Naive thymus-derived CD4-positive, alpha-beta T cell (primary cell): ENCODE measurements around the gene RNF207. TPM values are rescaled to one million over a fixed set of nuclear protein-coding genes. Genes with fewer than 3 reads are reported as not detected.
"Not testable (repeated sequence)": the region's sequence is repeated elsewhere in the genome, so short reads cannot be mapped to it uniquely, and the experiment has no call there.

Source experiments
- ATAC-seq: fragments of 150-1000 bp; cut with Tn5 transposase; 2 replicates; pipeline ENCODE4 v1.10.0; 2021; ENCODE audit warnings: mild to moderate bottlenecking, moderate library complexity
- CTCF ChIA-PET: fragments of 350-600 bp; sonication (Branson Sonifier 250); formaldehyde crosslinking; loops from one replicate; lab custom pipeline; 2021; ENCODE audit warnings: antibody characterized with exemption; lab: Charles Lee
- POLR2A ChIA-PET: fragments of 350-600 bp; sonication (Branson Sonifier 250); formaldehyde crosslinking; loops from one replicate; lab custom pipeline; 2021; ENCODE audit warnings: antibody characterized with exemption, inconsistent platforms; lab: Charles Lee
- DNase-seq, 9 donors: peaks; one replicate each; pipeline versions ENCODE4 v3.0.0 to v3.0.0-alpha.2; 2020 to 2022; ENCODE audit warnings: mixed read lengths in 1 of 9
- H3K27ac ChIP-seq: one replicate; pipeline ENCODE4 v1.7.0; 2013; ENCODE audit warnings: mild to moderate bottlenecking, low read depth, low read length, moderate library complexity
- H3K27me3 ChIP-seq, 2 donors: one replicate each; pipeline ENCODE4 v1.7.0; 2013; ENCODE audit warnings: low read length in 2 of 2, mild to moderate bottlenecking in 2 of 2, moderate library complexity in 2 of 2; ENCODE audit not compliant: control insufficient read depth in 2 of 2, insufficient read depth in 2 of 2
- H3K36me3 ChIP-seq, 3 experiments: 1 replicate in 2 of 3; 2 replicates in 1 of 3; pipeline ENCODE4 v1.7.0; 2013; ENCODE audit warnings: low read length in 3 of 3, mild to moderate bottlenecking in 3 of 3, moderate library complexity in 1 of 3; ENCODE audit not compliant: insufficient read depth in 3 of 3, control insufficient read depth in 2 of 3
- H3K4me1 ChIP-seq, 2 donors: one replicate each; pipeline ENCODE4 v1.7.0; 2013; ENCODE audit warnings: low read length in 2 of 2, mild to moderate bottlenecking in 2 of 2, moderate library complexity in 1 of 2; ENCODE audit not compliant: control insufficient read depth in 2 of 2, insufficient read depth in 2 of 2
- H3K4me3 ChIP-seq: 2 replicates; pipeline ENCODE4 v1.7.0; 2013; ENCODE audit warnings: mild to moderate bottlenecking, low read length
- H3K9me3 ChIP-seq, 3 experiments: 1 replicate in 2 of 3; 2 replicates in 1 of 3; pipeline ENCODE4 v1.7.0; 2013; ENCODE audit warnings: low read length in 3 of 3; ENCODE audit not compliant: control insufficient read depth in 2 of 3
- H3K27ac Mint-ChIP-seq, 9 donors: one replicate each; pipeline ENCODE4 v1.8.0; 2020 to 2022; ENCODE audit warnings: mixed read lengths in 9 of 9, mild to moderate bottlenecking in 8 of 9, moderate library complexity in 5 of 9, inconsistent platforms in 2 of 9
- H3K27me3 Mint-ChIP-seq, 5 donors: one replicate each; pipeline ENCODE4 v1.8.0; 2021 to 2022; ENCODE audit warnings: mixed read lengths in 5 of 5, mild to moderate bottlenecking in 1 of 5
- H3K36me3 Mint-ChIP-seq, 5 donors: one replicate each; pipeline ENCODE4 v1.8.0; 2020 to 2022; ENCODE audit warnings: mixed read lengths in 5 of 5, mild to moderate bottlenecking in 3 of 5, inconsistent platforms in 1 of 5
- H3K4me1 Mint-ChIP-seq, 7 donors: one replicate each; pipeline ENCODE4 v1.8.0; 2020 to 2022; ENCODE audit warnings: mixed read lengths in 7 of 7, mild to moderate bottlenecking in 3 of 7, inconsistent platforms in 1 of 7
- H3K4me3 Mint-ChIP-seq, 10 donors: one replicate each; pipeline ENCODE4 v1.8.0; 2020 to 2022; ENCODE audit warnings: mild to moderate bottlenecking in 10 of 10, mixed read lengths in 10 of 10, moderate library complexity in 6 of 10, inconsistent platforms in 2 of 10
- H3K9me3 Mint-ChIP-seq, 11 donors: one replicate each; pipeline ENCODE4 v1.8.0; 2020 to 2022; ENCODE audit warnings: mixed read lengths in 11 of 11, mild to moderate bottlenecking in 4 of 11, inconsistent platforms in 1 of 11, moderate library complexity in 1 of 11
- intact Hi-C, 2 donors: fragments of 100-400 bp; cut with micrococcal nuclease; formaldehyde crosslinking; loops; one replicate each; pipeline ENCODE4 v1.15.1; 2023
- polyA plus RNA-seq, 2 donors: library from polyadenylated mRNA; unstranded; fragments of 300-500 nt; fragmentation: Illumina TruSeq; gene quantifications; one replicate each; pipeline ENCODE4 v1.2.3, GENCODE V29; 2021
- total RNA-seq, 6 experiments: library from RNA in 5 of 6; stranded (reverse) in 5 of 6; gene quantifications; 1 replicate in 5 of 6; 2 replicates in 1 of 6; pipeline ENCODE4 v1.2.3 and lab custom pipeline; 2021 to 2026

RNF207 gene
- total and polyA plus RNA-seq, 7 experiments from 2014 or later: 0.09 to 83.6 (median 0.81) TPM

DNA sequence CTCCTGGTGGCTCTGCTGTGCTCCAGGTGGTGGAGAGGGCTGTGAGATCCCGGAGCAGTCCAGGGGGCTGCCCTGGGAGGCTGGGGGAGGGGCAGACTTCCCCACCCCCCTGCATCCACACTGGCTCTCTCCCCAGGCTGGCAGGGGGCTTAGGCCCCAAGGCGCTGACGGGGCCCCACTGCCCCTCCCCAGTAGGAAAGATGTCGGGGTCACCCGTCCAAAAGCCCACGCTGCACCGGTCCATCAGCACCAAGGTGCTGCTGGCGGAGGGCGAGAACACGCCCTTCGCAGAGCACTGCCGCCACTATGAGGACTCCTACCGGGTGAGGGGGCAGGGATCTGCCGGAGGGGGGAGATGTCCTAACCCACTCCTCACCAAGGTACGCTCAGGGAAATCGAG is 5.8 kb downstream of the RNF207 start:
- POLR2A ChIA-PET: no interaction called here
- intact Hi-C loops: no loop called here
- Histone ChIP-seq H3K9me3 (no peaks in the 10 kb centered on the region), H3K27me3 (peaks cover 0 to 7% of the 10 kb centered on the region in 2 donors), H3K27ac (no peak overlapping the region), H3K36me3 (no peaks in the 10 kb centered on the region), H3K4me3 (no peak overlapping the region), H3K4me1 (no peaks in the 10 kb centered on the region)
- H3K4me3 Mint-ChIP-seq: no peak overlapping the region
- no peak for ATAC-seq
- CTCF ChIA-PET: no interaction called here
- peaks cover 0 to 3% (median 0%) of the 10 kb centered on the region in 11 donors for H3K9me3 Mint-ChIP-seq
- H3K27ac Mint-ChIP-seq: no peak overlapping the region
- H3K36me3 Mint-ChIP-seq: peaks cover 0 to 23% (median 0%) of the 10 kb centered on the region in 5 donors
- peaks cover 0 to 23% (median 10%) of the 10 kb centered on the region in 5 donors for H3K27me3 Mint-ChIP-seq
- no peak for DNase-seq
- peaks cover 0 to 18% (median 6%) of the 10 kb centered on the region in 7 donors for H3K4me1 Mint-ChIP-seq

DNA sequence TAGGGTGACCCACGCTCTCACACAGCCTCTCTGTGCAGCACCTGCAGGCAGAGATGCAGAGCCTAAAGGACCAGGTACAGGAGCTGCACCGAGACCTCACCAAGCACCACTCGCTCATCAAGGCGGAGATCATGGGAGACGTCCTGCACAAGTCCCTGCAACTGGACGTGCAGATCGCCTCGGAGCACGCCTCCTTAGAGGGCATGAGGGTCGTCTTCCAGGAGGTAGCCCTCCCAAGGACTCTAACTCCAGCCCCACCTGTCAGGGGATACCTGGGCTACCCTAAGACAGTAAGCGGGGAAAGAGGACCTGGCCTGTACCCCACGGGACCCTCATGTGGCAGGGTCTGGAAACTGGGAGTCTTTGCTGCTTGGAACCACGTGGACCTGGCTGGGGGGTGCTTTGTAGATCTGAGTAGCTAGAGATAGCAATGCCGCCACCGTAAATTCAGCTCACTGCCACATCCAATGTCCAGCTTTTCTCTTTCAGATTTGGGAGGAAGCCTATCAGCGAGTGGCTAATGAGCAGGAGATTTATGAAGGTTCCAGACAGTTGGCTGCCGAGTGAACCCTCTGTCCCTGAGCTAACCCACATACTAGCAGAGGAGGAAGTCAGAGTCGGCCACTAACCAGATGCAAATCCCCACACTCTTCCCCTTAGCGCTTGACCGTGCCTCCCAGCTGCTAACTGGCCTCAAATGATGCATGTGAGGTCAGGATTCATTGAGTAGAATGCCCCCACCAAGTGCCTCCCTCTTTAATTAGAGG is 6.5 kb downstream of the RNF207 start:
- H3K36me3 ChIP-seq: no peaks in the 10 kb centered on the region
- ChIA-PET CTCF (no interaction called here), POLR2A (no interaction called here)
- H3K27ac Mint-ChIP-seq: no peak overlapping the region
- ATAC-seq: no peak
- no peaks in the 10 kb centered on the region for H3K9me3 ChIP-seq
- no peak for DNase-seq
- H3K27me3 Mint-ChIP-seq: peaks cover 0 to 20% (median 16%) of the 10 kb centered on the region in 5 donors
- no peaks in the 10 kb centered on the region for H3K4me1 ChIP-seq
- peaks cover 0 to 14% (median 3%) of the 10 kb centered on the region in 7 donors for H3K4me1 Mint-ChIP-seq
- H3K27ac ChIP-seq: no peak overlapping the region
- no peak overlapping the region for H3K4me3 ChIP-seq
- H3K27me3 ChIP-seq: peaks cover 0 to under 1% of the 10 kb centered on the region in 2 donors
- intact Hi-C loops: no loop called here
- H3K9me3 Mint-ChIP-seq: peaks cover 0 to 3% (median 0%) of the 10 kb centered on the region in 11 donors
- H3K4me3 Mint-ChIP-seq: peak overlapping the region in 1 of 10 donors; percentile 33
- H3K36me3 Mint-ChIP-seq: peaks cover 0 to 20% (median 0%) of the 10 kb centered on the region in 5 donors

DNA sequence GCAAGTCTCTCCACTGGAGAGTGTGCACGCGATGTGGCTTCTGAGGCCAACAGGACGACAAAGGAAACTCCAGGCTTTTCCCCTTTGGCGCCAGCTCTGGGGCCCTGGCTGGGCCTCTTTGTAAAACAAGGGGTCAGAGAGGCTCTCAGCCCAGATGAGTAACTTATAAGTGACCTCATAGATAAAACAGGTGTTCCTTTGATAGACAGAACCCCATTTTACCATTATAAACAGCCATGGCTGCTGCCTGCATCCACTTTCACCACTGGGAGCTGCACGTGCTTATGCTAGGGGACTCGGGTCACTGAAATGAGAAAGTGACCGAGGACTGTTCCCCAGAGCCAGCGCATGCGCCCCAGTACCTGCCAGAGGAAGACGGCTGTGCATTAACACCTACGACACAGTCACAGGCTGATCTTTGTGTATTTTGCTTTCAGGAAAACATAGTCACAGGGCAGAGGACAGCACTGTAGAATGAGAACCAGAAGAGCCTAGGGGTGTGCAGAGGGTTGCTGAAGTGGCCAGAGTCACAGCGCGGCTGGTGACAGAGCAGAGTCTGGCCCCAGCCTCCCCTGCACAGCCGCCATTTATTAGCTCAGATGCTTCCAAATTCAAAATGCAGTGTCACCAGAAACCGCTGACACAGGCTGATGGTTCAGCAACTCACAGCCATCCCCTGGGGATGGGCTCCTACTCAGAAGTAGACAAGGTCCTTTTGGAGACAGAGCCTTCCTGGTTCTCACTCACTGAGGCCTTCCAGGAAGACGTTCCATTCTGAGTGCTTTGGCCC is 12.7 kb downstream of the RNF207 start:
- Histone ChIP-seq H3K36me3 (peaks cover 0 to 13% (median 0%) of the 10 kb centered on the region in 3 experiments), H3K27ac (no peak overlapping the region), H3K4me3 (no peak overlapping the region), H3K4me1 (no peaks in the 10 kb centered on the region), H3K9me3 (no peaks in the 10 kb centered on the region), H3K27me3 (no peaks in the 10 kb centered on the region)
- Mint-ChIP-seq H3K4me3 (no peak overlapping the region), H3K36me3 (peaks cover 2 to 12% (median 4%) of the 10 kb centered on the region in 5 donors), H3K27ac (no peak overlapping the region), H3K9me3 (peaks cover 0 to 2% (median 0%) of the 10 kb centered on the region in 11 donors), H3K4me1 (peaks cover 0 to 2% (median 0%) of the 10 kb centered on the region in 7 donors), H3K27me3 (peaks cover 0 to 16% (median 4%) of the 10 kb centered on the region in 5 donors)
- intact Hi-C loops: no loop called here
- DNase-seq: no peak
- POLR2A ChIA-PET: no interaction called here
- no peak for ATAC-seq
- CTCF ChIA-PET: no interaction called here

DNA sequence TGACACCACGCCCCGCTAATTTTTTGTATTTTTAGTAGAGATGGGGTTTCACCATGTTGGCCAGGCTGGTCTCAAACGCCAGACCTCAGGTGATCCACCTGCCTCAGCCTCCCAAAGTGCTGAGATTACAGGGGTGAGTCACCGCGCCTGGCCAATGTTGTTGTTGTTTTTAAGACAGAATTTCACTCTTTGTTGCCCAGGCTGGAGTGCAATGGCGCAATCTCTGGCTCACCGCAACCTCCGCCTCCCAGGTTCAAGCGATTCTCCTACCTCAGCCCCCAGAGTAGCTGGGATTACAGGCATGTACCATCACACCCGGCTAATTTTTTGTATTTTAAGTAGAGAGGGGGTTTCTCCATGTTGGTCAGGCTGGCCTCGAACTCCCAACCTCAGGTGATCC is 13.7 kb downstream of the RNF207 start:
- H3K9me3 Mint-ChIP-seq, H3K27ac Mint-ChIP-seq, H3K27me3 ChIP-seq, intact Hi-C loops, H3K4me3 Mint-ChIP-seq, DNase-seq, CTCF ChIA-PET, H3K4me1 Mint-ChIP-seq, ATAC-seq, H3K27ac ChIP-seq, H3K9me3 ChIP-seq, H3K4me1 ChIP-seq, H3K4me3 ChIP-seq, POLR2A ChIA-PET: not testable (repeated sequence)
- Mint-ChIP-seq H3K27me3 (peaks cover 0 to 16% (median 4%) of the 10 kb centered on the region in 5 donors), H3K36me3 (peaks cover 5 to 23% (median 12%) of the 10 kb centered on the region in 5 donors)
- H3K36me3 ChIP-seq: peaks cover 0 to 24% (median 0%) of the 10 kb centered on the region in 3 experiments

DNA sequence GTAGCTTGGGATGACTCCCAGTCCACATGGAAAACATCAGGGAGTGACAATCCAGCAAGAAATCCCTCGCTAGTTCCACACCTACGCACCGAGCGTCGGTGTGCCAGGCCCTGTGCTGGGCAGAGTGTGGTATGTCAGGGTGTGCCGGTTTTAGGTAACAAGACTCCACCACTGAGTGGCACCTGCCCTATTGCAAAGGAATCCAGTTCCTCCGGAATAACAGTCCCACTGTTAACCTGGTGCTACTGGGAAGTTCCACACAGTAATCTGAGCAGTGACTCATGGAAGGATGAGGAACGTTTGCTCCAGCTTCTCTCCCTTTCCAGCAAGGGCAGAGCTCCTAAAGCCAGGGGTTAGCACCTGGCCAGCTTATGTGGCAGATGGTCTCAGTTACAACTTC is 14.3 kb downstream of the RNF207 start:
- peaks cover 0 to 2% (median 0%) of the 10 kb centered on the region in 7 donors for H3K4me1 Mint-ChIP-seq
- H3K27ac Mint-ChIP-seq: no peak overlapping the region
- H3K36me3 Mint-ChIP-seq: peaks cover 6 to 27% (median 12%) of the 10 kb centered on the region in 5 donors
- ATAC-seq (no peak), DNase-seq (no peak)
- H3K27me3 ChIP-seq: no peaks in the 10 kb centered on the region
- no peak overlapping the region for H3K27ac ChIP-seq
- H3K4me3 ChIP-seq: no peak overlapping the region
- H3K4me3 Mint-ChIP-seq: no peak overlapping the region
- H3K4me1 ChIP-seq: no peaks in the 10 kb centered on the region
- no peaks in the 10 kb centered on the region for H3K9me3 ChIP-seq
- peaks cover 0 to 11% (median 4%) of the 10 kb centered on the region in 5 donors for H3K27me3 Mint-ChIP-seq
- POLR2A ChIA-PET: no interaction called here
- H3K9me3 Mint-ChIP-seq: peaks cover 0 to 2% (median 0%) of the 10 kb centered on the region in 11 donors
- CTCF ChIA-PET: no interaction called here
- intact Hi-C loops: no loop called here
- H3K36me3 ChIP-seq: peaks cover 0 to 30% (median 0%) of the 10 kb centered on the region in 3 experiments

DNA sequence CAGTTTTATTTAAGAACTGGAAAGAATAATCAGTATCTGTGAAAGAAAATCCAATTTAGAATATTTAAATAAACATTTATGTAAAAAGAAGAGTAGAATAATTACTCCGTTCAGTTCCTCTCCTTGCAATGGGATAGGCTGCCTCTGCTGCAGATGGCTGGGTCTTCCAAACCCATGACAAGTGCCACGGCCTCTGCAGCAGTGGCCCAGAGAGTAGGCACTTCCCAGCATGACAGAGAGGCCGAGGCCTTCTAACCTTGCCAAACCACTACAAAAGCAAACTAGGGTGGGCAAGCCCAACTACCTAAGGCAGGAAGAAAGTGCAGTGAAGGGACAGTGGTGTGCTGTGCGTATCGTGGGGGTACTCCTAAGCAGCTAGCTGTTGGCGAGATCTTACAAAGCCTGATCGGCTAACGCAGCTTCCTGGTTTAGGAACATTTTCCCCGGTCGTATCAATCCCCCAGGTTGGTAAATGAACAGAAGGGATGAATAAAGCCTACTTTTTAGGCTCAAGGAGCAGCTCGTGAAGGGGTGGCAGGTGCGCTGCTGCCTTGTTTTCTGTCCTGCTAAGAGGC is 15.4 kb downstream of the RNF207 start:
- DNase-seq (no peak), ATAC-seq (no peak)
- POLR2A ChIA-PET: no interaction called here
- Mint-ChIP-seq H3K27me3 (peaks cover 0 to 6% (median 0%) of the 10 kb centered on the region in 5 donors), H3K9me3 (no peaks in the 10 kb centered on the region), H3K4me1 (peaks cover 0 to 3% (median 0%) of the 10 kb centered on the region in 7 donors), H3K4me3 (no peak overlapping the region), H3K27ac (no peak overlapping the region), H3K36me3 (peaks cover 9 to 37% (median 13%) of the 10 kb centered on the region in 5 donors)
- intact Hi-C loops: no loop called here
- Histone ChIP-seq H3K27me3 (no peaks in the 10 kb centered on the region), H3K4me3 (no peak overlapping the region), H3K27ac (no peak overlapping the region), H3K4me1 (no peaks in the 10 kb centered on the region), H3K9me3 (no peaks in the 10 kb centered on the region), H3K36me3 (peaks cover 0 to 41% (median 0%) of the 10 kb centered on the region in 3 experiments)
- CTCF ChIA-PET: no interaction called here
